Measurements from ENCODE around the gene DLGAP1.

- TF ChIP-seq CTCF (IDR thresholded peaks at IDR 0.05 in 4 of 5, conservative IDR thresholded peaks at IDR 0.05 in 1 of 5) (no peak), POLR2A (IDR thresholded peaks at IDR 0.05) (no peak)
These were observed 860.2 kb downstream of the DLGAP1 start for GRCh38 chr18:3594760-3595368.
